Heart left ventricle (tissue), 16 donors: ENCODE results near the gene DR1. TPM values are rescaled to one million over a fixed set of nuclear protein-coding genes. Genes with fewer than 3 reads are reported as not detected.

Experiments used
- ATAC-seq, 4 donors: fragments of 200-7000 bp; cut with Tn5 transposase; one replicate each; pipeline ENCODE4 v1.9.1; 2020 to 2022; ENCODE audit warnings: moderate library complexity in 4 of 4, mild to moderate bottlenecking in 3 of 4, moderate number of reproducible peaks in 1 of 4
- DNase-seq, 5 donors: peaks; one replicate each; pipeline ENCODE4 v3.0.0-alpha.2; 2020
- H3K27ac ChIP-seq, 12 donors: fragments of 200-600 bp; sonication (generic) in 4 of 12; one replicate each; pipeline versions ENCODE4 v1.5.0 to v1.8.0; 2016 to 2022; ENCODE audit warnings: mild to moderate bottlenecking in 2 of 12
- H3K27me3 ChIP-seq, 9 donors: fragments of 200-600 bp; sonication (generic) in 2 of 9; one replicate each; pipeline versions ENCODE4 v1.5.1 to v1.8.0; 2016 to 2022; ENCODE audit warnings: mild to moderate bottlenecking in 3 of 9
- H3K36me3 ChIP-seq, 9 donors: fragments of 200-600 bp; sonication (generic) in 2 of 9; one replicate each; pipeline versions ENCODE4 v1.5.0 to v1.8.0; 2018 to 2022; ENCODE audit warnings: mild to moderate bottlenecking in 2 of 9
- H3K4me1 ChIP-seq, 12 donors: fragments of 200-600 bp; sonication (generic) in 4 of 12; one replicate each; pipeline versions ENCODE4 v1.5.0 to v1.8.0; 2016 to 2022; ENCODE audit warnings: mild to moderate bottlenecking in 3 of 12
- H3K4me3 ChIP-seq, 12 donors: fragments of 200-600 bp; sonication (generic) in 4 of 12; one replicate each; pipeline versions ENCODE4 v1.5.0 to v1.8.0; 2017 to 2022; ENCODE audit warnings: mild to moderate bottlenecking in 9 of 12, moderate library complexity in 4 of 12
- H3K9me3 ChIP-seq, 12 donors: fragments of 200-600 bp; sonication (generic) in 4 of 12; one replicate each; pipeline versions ENCODE4 v1.5.0 to v1.8.0; 2016 to 2022; ENCODE audit warnings: mild to moderate bottlenecking in 1 of 12
- CTCF ChIP-seq, 12 donors: fragments of 200-600 bp; sonication (generic) in 4 of 12; IDR thresholded peaks; one replicate each; pipeline versions ENCODE4 v1.5.0 to v1.8.0; 2018 to 2022; ENCODE audit warnings: antibody characterized with exemption in 12 of 12, mild to moderate bottlenecking in 5 of 12
- POLR2A ChIP-seq, 2 donors: fragments of 450-650 bp; IDR thresholded peaks; one replicate each; pipeline ENCODE4 v1.6.1; 2017; ENCODE audit warnings: antibody characterized with exemption in 2 of 2, mild to moderate bottlenecking in 2 of 2, moderate library complexity in 2 of 2
- WGBS, 4 donors: extraction: QIAGEN DNeasy Blood & Tissue Kit in 2 of 4; methylation state at CpG; one replicate each; pipeline versions ENCODE4 v1.1.5 to v1.1.7; 2013 to 2018; 5-methylcytosine and 5-hydroxymethylcytosine counted together
- intact Hi-C, 10 donors: fragments of 100-400 bp; cut with DNase I; formaldehyde crosslinking; loops; one replicate each; pipeline versions ENCODE4 v1.11.1 to v1.14.2; 2022
- polyA plus RNA-seq, 2 donors: library from polyadenylated mRNA; stranded (reverse); fragments of 200-250 nt; gene quantifications; one replicate each; pipeline ENCODE4 v1.2.3, GENCODE V29; 2013
- total RNA-seq, 9 donors: library from RNA; depleted of rRNA in 2 of 9; stranded (reverse); fragments of >200 nt in 2 of 9; fragmentation: NEBNext Ultra II Directional in 3 of 9; extraction: Animal tissue kit (Norgen Biotek cat#: 25700) in 3 of 9; gene quantifications; one replicate each; pipeline versions ENCODE4 v1.1.0 to v1.2.4, GENCODE V29; 2016 to 2023
- donor health status: ischemic (EF 13 %, LVEDD 7.1; RV severe dilation, severe dysfunction).
- donor health status: healthy with polysubstance abuse.
- donor health status: DM: no; HTN: yes; CAD: no.
- donor health status: DM: no; HTN: no; CAD: no.
- donor health status: ischemic (EF 25% LVEDD 6.9; RV normal size, moderate dysfunction).
- donor health status: ischemic (EF 25% LVEDD 5.7; RV mildly dilated, moderate dysfunction).
- donor health status: healthy.
- donor health status: DM: yes; HTN: yes; CAD: no.
- donor health status: ischemic (EF 35%, LVEDD 5.7; RV mildly dilated, moderate dysfunction).
- donor health status: nonischemic (EF 11% LVEDD 7.7; RV severe dilation, severe dysfunction).
- donor health status: DM: yes; HTN: yes; CAD: no.
- donor health status: PGD.
- donor health status: ischemic (EF 29% LVEDD 5.4; RV normal size, mild dysfunction).
- donor health status: nonischemic (EF 23%, LVEDD 6.1; RV moderate dilation, normal function).

DR1 gene
- total and polyA plus RNA-seq, 11 donors = 4.6 to 45.1 (median 33.4) TPM

GRCh38 chr1:93330196-93330595, 15.5 kb upstream of the DR1 start:
- H3K4me3 ChIP-seq = no peak overlapping the region
- WGBS, 4 donors = 67 to 81% (median 72%) methylated on average over 1 of the region's 1 CpG
- intact Hi-C loops = no loop called here
- no peak overlapping the region for H3K27ac ChIP-seq
- ATAC-seq (no peak), DNase-seq (no peak)
- no peaks in the 10 kb centered on the region for H3K4me1 ChIP-seq
- TF ChIP-seq POLR2A (IDR thresholded peaks at IDR 0.05) (no peak), CTCF (IDR thresholded peaks at IDR 0.05) (no peak)
- H3K27me3 ChIP-seq = no peaks in the 10 kb centered on the region
- H3K9me3 ChIP-seq = no peaks in the 10 kb centered on the region
- peaks cover 0 to 5% (median 0%) of the 10 kb centered on the region in 9 donors for H3K36me3 ChIP-seq

DNA sequence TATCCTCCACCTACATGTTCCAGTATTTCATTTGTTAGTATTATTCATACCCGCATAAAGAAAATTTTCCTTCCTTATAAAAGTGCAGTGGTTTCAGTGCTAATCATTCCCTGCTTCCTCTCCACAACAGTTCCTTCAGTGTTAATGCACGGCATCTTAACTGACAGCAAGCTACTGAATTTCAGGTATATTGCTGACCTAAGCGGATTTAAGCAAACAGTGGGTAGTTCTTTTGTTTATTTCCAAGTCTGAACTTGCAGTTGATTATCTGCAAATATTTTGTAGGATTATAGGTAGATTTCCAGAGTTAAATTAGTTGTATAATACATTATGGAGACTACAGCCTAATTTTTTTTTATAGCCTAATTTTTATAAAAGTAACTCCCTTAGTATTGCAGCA, 15.1 kb upstream of the DR1 start:
- 85 to 95% (median 91%) methylated on average over 3 of the region's 3 CpGs for WGBS, 4 donors
- TF ChIP-seq POLR2A (IDR thresholded peaks at IDR 0.05) = no peak
- TF ChIP-seq CTCF (IDR thresholded peaks at IDR 0.05) = no peak
- DNase-seq (no peak), ATAC-seq (no peak)
- Histone ChIP-seq H3K27me3 (no peaks in the 10 kb centered on the region), H3K36me3 (peaks cover 0 to 5% (median 0%) of the 10 kb centered on the region in 9 donors), H3K9me3 (no peaks in the 10 kb centered on the region), H3K4me1 (no peaks in the 10 kb centered on the region), H3K4me3 (no peak overlapping the region), H3K27ac (no peak overlapping the region)
- intact Hi-C loops = no loop called here

DNA sequence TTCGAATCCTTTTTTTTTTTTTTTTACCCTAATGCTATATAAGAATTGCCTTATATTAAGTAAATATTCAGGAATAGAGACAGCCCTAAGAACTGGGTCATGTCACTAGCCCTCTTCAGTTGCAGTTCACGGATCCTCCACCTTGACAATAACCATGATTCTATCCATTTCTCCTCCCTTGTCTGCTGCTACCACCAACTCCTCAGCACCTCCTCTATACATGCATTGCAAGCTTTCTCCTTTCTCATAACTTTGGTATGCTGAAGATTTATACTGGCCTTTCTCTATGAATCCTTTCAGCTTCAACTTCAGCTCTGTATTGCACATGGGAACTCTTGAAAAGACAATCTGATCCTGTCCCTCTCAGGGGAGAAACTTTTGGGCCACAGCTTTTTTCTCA, 14.3 kb upstream of the DR1 start:
- H3K4me1 ChIP-seq = no peaks in the 10 kb centered on the region
- no peak overlapping the region for H3K4me3 ChIP-seq
- TF ChIP-seq POLR2A (IDR thresholded peaks at IDR 0.05) (no peak), CTCF (IDR thresholded peaks at IDR 0.05) (no peak)
- no peaks in the 10 kb centered on the region for H3K27me3 ChIP-seq
- peaks cover 0 to 5% (median 0%) of the 10 kb centered on the region in 9 donors for H3K36me3 ChIP-seq
- ATAC-seq (no peak), DNase-seq (no peak)
- no peak overlapping the region for H3K27ac ChIP-seq
- intact Hi-C loops = no loop called here
- no peaks in the 10 kb centered on the region for H3K9me3 ChIP-seq
- WGBS, 4 donors = 93 to 98% (median 95%) methylated on average over 2 of the region's 2 CpGs

DNA sequence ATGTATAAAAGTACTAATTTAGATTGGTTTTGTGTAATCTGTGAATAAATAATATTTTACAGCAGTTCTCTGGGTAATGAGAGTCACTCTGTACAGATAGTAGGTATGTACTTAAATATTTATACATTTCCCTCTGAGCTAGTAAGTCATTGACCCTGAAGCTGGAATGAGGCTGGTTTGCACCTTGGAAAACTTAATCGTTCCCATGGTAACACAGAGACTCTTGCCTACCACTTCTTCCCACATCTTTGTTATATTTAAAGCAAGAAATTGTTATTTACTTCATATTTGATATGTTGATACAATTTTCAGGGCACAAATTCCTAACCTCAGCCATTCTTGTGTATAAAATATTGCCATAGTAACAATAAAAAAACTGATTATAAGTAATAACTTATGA, 13.3 kb upstream of the DR1 start:
- Histone ChIP-seq H3K9me3 (no peaks in the 10 kb centered on the region), H3K27me3 (no peaks in the 10 kb centered on the region), H3K4me3 (no peak overlapping the region), H3K36me3 (peaks cover 0 to 5% (median 0%) of the 10 kb centered on the region in 9 donors), H3K27ac (no peak overlapping the region), H3K4me1 (no peaks in the 10 kb centered on the region)
- 83 to 94% (median 86%) methylated on average over 1 of the region's 1 CpG for WGBS, 4 donors
- DNase-seq (no peak), ATAC-seq (no peak)
- TF ChIP-seq POLR2A (IDR thresholded peaks at IDR 0.05) (no peak), CTCF (IDR thresholded peaks at IDR 0.05) (no peak)
- intact Hi-C loops = no loop called here
